SU-DHL-6 (cell line): ENCODE measurements around the gene PLA2G2C.

ENCODE experiments used
- H2AFZ ChIP-seq: fragments of 200-600 bp; sonication (generic); 2 replicates; pipeline ENCODE4 v1.6.1; 2014; ENCODE audit warnings: low read depth, mild to moderate bottlenecking, moderate library complexity, mixed read lengths, antibody characterized with exemption, low read length; ENCODE audit not compliant: severe bottlenecking
- H3F3A ChIP-seq: fragments of 200-600 bp; shearing (Covaris generic); 2 replicates; pipeline ENCODE4 v1.6.0; 2016; ENCODE audit warnings: antibody characterized with exemption, mild to moderate bottlenecking; ENCODE audit not compliant: insufficient read depth
- H3K27ac ChIP-seq: fragments of 200-600 bp; sonication (generic); 2 replicates; pipeline ENCODE4 v1.5.1; 2016; ENCODE audit warnings: low read depth, mild to moderate bottlenecking, low read length, moderate library complexity, mixed read lengths
- H3K27me3 ChIP-seq: fragments of 200-600 bp; sonication (generic), shearing (Covaris generic); 2 replicates; pipeline ENCODE4 v1.6.0; 2014; ENCODE audit warnings: mild to moderate bottlenecking, low read length
- H3K36me3 ChIP-seq: fragments of 200-600 bp; sonication (generic); 2 replicates; pipeline ENCODE4 v1.6.1; 2014; ENCODE audit warnings: mild to moderate bottlenecking, low read length, mixed read lengths
- H3K4me2 ChIP-seq: fragments of 300-600, 200-600 bp; shearing (Covaris generic), sonication (generic); 2 replicates; pipeline ENCODE4 v1.6.0; 2014; ENCODE audit warnings: low read length, low read depth, mild to moderate bottlenecking; ENCODE audit not compliant: poor library complexity, severe bottlenecking
- H3K4me3 ChIP-seq: fragments of 200-600 bp; sonication (generic); 2 replicates; pipeline ENCODE4 v1.5.1; 2014; ENCODE audit warnings: antibody characterized with exemption, low read length, mild to moderate bottlenecking, mixed read lengths; ENCODE audit not compliant: insufficient read depth, poor library complexity, severe bottlenecking
- H3K79me2 ChIP-seq: fragments of 200-600 bp; sonication (generic); 2 replicates; pipeline ENCODE4 v1.6.1; 2014; ENCODE audit warnings: mild to moderate bottlenecking, low read length, moderate library complexity; ENCODE audit not compliant: insufficient read depth
- H3K9ac ChIP-seq: fragments of 200-600 bp; sonication (generic); 2 replicates; pipeline ENCODE4 v1.7.0; 2014; ENCODE audit warnings: mild to moderate bottlenecking, low read length
- H3K9me2 ChIP-seq: fragments of 200-600 bp; sonication (generic); replicated peaks from 2 replicates; pipeline ENCODE4 v1.6.1; 2014; ENCODE audit warnings: low read length; ENCODE audit not compliant: insufficient read depth
- H3K9me3 ChIP-seq: fragments of 200-600 bp; sonication (generic); 2 replicates; pipeline ENCODE4 v1.6.1; 2014; ENCODE audit warnings: low read length, mixed read lengths; ENCODE audit not compliant: insufficient read depth
- H4K20me1 ChIP-seq: fragments of 200-600 bp; sonication (generic); 2 replicates; pipeline ENCODE4 v1.6.1; 2014; ENCODE audit warnings: low read depth, mild to moderate bottlenecking, antibody characterized with exemption, low read length, moderate library complexity, mixed read lengths
- EZH2phosphoT487 ChIP-seq: fragments of 200-600 bp; sonication (generic), shearing (Covaris generic); conservative IDR thresholded peaks from 2 replicates; pipeline ENCODE4 v1.6.1; 2018; ENCODE audit warnings: mild to moderate bottlenecking, antibody characterized with exemption, low read length, moderate library complexity, mixed read lengths
- TF ChIP-seq, protein P1 (sequence below): fragments of 200-600 bp; sonication (generic); IDR thresholded peaks from one replicate; pipeline ENCODE4 v1.5.1; 2017; ENCODE audit warnings: antibody characterized with exemption, mild to moderate bottlenecking, low read length, moderate library complexity; ENCODE audit not compliant: insufficient read depth, poor library complexity, severe bottlenecking

PLA2G2C gene

DNA sequence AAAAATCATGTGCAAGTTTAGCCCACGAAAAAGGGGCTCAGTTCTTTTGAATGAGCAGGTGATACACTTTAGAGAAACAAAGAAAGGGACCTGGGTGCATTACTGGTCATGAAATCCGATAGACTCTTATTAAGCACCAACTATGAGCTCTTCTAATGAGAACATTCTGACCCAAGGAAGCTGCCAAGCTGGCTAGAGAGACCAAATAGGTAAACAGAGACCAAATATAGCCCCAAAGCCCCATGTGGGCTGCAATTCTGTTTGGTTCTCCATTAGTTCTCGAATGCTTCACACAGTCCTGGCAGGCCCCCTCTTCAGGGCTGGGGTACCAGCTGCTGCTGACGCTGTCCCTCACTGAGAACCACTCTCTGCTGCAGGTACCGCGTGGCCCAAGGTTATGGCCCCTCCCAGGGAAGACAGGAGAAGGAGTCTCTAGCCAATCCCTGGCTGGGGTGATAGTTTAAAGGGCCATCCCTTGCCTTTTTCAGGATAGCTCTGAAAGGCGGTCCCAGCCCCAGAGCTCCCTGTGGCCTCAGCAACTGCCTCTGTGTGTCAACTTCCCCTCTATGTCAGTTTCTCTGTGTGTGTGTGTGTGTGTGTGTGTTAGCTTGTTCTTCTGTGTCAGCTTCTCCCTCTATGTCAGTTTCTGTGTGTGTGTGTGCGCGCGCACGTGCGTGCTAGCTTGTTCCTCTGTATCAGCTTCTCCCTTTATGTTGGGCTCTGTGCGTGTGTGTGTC is 7.5 kb downstream of the PLA2G2C start:
- H3K9ac ChIP-seq: no peak overlapping the region
- no peaks in the 10 kb centered on the region for H3K9me2 ChIP-seq
- no peaks in the 10 kb centered on the region for H3F3A ChIP-seq
- H3K79me2 ChIP-seq: no peaks in the 10 kb centered on the region
- no peak overlapping the region for H3K27ac ChIP-seq
- H3K4me3 ChIP-seq: no peak overlapping the region
- H2AFZ ChIP-seq: no peak overlapping the region
- H3K9me3 ChIP-seq: no peaks in the 10 kb centered on the region
- no peaks in the 10 kb centered on the region; the same call in 1 of the 2 replicates for H3K27me3 ChIP-seq
- TF ChIP-seq, protein P1, sequence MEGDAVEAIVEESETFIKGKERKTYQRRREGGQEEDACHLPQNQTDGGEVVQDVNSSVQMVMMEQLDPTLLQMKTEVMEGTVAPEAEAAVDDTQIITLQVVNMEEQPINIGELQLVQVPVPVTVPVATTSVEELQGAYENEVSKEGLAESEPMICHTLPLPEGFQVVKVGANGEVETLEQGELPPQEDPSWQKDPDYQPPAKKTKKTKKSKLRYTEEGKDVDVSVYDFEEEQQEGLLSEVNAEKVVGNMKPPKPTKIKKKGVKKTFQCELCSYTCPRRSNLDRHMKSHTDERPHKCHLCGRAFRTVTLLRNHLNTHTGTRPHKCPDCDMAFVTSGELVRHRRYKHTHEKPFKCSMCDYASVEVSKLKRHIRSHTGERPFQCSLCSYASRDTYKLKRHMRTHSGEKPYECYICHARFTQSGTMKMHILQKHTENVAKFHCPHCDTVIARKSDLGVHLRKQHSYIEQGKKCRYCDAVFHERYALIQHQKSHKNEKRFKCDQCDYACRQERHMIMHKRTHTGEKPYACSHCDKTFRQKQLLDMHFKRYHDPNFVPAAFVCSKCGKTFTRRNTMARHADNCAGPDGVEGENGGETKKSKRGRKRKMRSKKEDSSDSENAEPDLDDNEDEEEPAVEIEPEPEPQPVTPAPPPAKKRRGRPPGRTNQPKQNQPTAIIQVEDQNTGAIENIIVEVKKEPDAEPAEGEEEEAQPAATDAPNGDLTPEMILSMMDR: no peak
- TF ChIP-seq EZH2phosphoT487: no peak
- no peaks in the 10 kb centered on the region for H3K36me3 ChIP-seq
- no peaks in the 10 kb centered on the region for H4K20me1 ChIP-seq
- H3K4me2 ChIP-seq: no peak overlapping the region

DNA sequence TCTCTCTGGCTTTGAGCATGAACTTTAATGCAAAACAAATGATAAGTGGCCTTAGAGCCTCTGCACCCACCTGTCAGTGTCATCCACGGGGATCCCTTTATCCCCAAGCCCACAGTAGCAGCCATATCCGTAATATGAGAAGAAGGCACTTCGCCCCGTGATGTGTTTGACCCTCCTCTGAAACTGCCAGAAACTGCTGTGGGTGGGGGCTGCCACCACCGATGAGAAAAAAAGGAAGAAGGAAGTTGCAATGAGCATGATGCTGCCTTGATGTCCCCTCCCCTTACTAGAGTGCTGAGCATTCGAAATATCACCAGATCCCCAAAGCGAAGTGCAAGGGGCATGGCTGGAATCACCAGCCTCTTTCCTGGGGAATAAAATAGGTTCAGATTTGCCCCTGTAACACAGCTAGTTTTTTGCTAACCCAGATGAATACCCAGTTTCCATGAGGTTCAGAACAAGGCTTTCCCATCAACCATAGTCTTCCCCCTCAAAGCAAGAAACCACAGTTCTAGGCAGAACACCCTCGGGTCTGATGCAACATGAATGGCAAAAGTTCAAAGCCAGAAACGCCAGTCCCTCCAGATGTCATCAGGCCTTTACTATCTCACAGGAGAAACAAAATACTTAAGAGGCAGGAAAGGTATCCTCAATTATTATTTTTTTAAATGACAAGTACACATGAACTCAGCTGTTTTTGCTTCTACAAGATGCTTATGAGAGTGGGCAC is 11.2 kb downstream of the PLA2G2C start:
- H3K27me3 ChIP-seq: no peaks in the 10 kb centered on the region

DNA sequence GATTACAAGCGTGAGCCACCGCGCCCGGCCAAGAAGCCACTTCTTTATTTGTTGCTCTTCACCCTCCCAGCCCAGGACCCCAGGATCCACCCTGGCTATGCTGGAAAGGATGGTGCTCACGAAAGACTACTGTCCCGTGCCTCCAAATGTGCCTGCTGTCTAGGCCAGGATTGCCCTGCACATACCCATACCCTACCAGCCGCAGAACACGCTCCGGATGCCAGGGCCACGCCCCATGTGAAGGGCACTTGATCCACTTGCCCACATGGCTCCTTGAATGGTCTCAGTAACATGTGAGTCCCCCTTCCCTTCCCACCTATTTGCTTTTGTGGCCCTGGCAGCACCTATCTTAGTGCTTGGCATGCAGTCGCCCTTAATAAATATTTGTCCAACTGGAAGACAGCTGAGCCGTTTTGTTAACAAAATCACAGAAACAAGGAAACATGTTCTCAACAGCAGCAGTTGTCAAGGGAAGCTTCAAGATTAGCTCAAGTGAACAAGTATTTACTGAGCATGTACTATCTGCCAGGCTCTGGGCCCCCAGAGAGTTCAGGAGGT is 14.2 kb downstream of the PLA2G2C start:
- H4K20me1 ChIP-seq: no peaks in the 10 kb centered on the region
- no peaks in the 10 kb centered on the region for H3K9me3 ChIP-seq
- no peaks in the 10 kb centered on the region for H3K36me3 ChIP-seq
- TF ChIP-seq EZH2phosphoT487: no peak
- TF ChIP-seq, protein P1: no peak
- H3F3A ChIP-seq: no peaks in the 10 kb centered on the region
- no peaks in the 10 kb centered on the region for H3K9me2 ChIP-seq
- no peak overlapping the region for H2AFZ ChIP-seq
- no peaks in the 10 kb centered on the region for H3K79me2 ChIP-seq
- no peak overlapping the region for H3K27ac ChIP-seq
- H3K9ac ChIP-seq: no peak overlapping the region
- no peak overlapping the region for H3K4me2 ChIP-seq
- no peaks in the 10 kb centered on the region for H3K27me3 ChIP-seq
- H3K4me3 ChIP-seq: no peak overlapping the region

More for the DNA sequence above, 11.2 kb downstream of the PLA2G2C start:
- H3K4me2 ChIP-seq: no peak overlapping the region
- H2AFZ ChIP-seq: no peak overlapping the region
- no peak overlapping the region for H3K27ac ChIP-seq
- H3K9me2 ChIP-seq: no peaks in the 10 kb centered on the region
- H3K9ac ChIP-seq: no peak overlapping the region
- TF ChIP-seq, protein P1: no peak
- no peak for TF ChIP-seq EZH2phosphoT487
- no peaks in the 10 kb centered on the region for H3K79me2 ChIP-seq
- H3K36me3 ChIP-seq: no peaks in the 10 kb centered on the region
- H3F3A ChIP-seq: no peaks in the 10 kb centered on the region
- no peaks in the 10 kb centered on the region for H3K9me3 ChIP-seq
- H3K4me3 ChIP-seq: no peak overlapping the region
- no peaks in the 10 kb centered on the region for H4K20me1 ChIP-seq
